Colonic mucosa (tissue), 4 donors: Measurements from ENCODE around the gene DTNB. TPM values are rescaled to one million over a fixed set of nuclear protein-coding genes. Genes with fewer than 3 reads are reported as not detected.
A peak's percentile ranks its signal among the peaks of the same experiment; 100 is the strongest.

Experiments
- DNase-seq: peaks from one replicate; pipeline ENCODE4 v3.0.0-alpha.2; 2020
- H3K27ac ChIP-seq: fragments of 200-600 bp; one replicate; pipeline ENCODE4 v1.8.0; 2021
- H3K27me3 ChIP-seq: fragments of 200-600 bp; one replicate; pipeline ENCODE4 v1.8.0; 2021
- H3K36me3 ChIP-seq: fragments of 200-600 bp; one replicate; pipeline ENCODE4 v1.8.0; 2021
- H3K4me1 ChIP-seq: fragments of 200-600 bp; one replicate; pipeline ENCODE4 v1.8.0; 2021; ENCODE audit warnings: mild to moderate bottlenecking
- H3K4me3 ChIP-seq: fragments of 200-600 bp; one replicate; pipeline ENCODE4 v1.8.0; 2021
- H3K9ac ChIP-seq, 2 donors: one replicate each; pipeline ENCODE4 v1.7.0; 2013; ENCODE audit warnings: control low read depth in 2 of 2, low read depth in 2 of 2, low read length in 2 of 2
- H3K9me3 ChIP-seq: fragments of 200-600 bp; one replicate; pipeline ENCODE4 v1.8.0; 2021
- intact Hi-C: fragments of 100-400 bp; cut with DNase I; formaldehyde crosslinking; loops from one replicate; pipeline ENCODE4 v1.14.1; 2022
- total RNA-seq, 2 donors: library from RNA; stranded (reverse); fragmentation: NEBNext Ultra II Directional in 1 of 2; extraction: Animal tissue kit (Norgen Biotek cat#: 25700) in 1 of 2; gene quantifications; one replicate each; pipeline ENCODE4 v1.2.1, GENCODE V29; 2021
- TF ChIP-seq, protein P1 (sequence below): fragments of 200-600 bp; IDR thresholded peaks from one replicate; pipeline ENCODE4 v1.8.0; 2022; ENCODE audit warnings: antibody characterized with exemption, mild to moderate bottlenecking
- donor health status: healthy.
- donor health status: DM: no; HTN: no; CAD: no.
- donor health status: DM: no; HTN: no; CAD: no.

The DTNB gene
- total RNA-seq, 2 donors from 2014 or later = 5.2 to 9.3 TPM

DNA sequence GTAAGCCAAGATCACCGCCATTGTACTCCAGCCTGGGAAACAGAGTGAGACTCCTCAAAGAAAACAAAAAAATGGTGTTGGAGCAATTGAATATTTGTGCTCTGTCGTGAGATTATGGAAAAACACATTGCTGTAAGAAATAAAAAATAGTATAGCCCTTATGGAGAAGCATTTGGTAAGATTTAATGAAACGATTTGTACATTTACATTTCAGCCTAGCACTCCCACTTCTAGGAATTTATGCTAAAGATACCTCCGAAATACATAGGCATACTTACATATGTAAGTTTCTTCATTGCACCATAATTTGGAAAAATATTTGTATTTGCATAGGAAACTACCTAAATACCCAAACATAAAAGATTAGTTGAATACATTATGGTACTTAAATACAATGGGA lies 8.7 kb upstream of the DTNB start:
- H3K27me3 ChIP-seq = no peaks in the 10 kb centered on the region
- H3K9me3 ChIP-seq = no peaks in the 10 kb centered on the region
- no peak overlapping the region for H3K9ac ChIP-seq
- DNase-seq = no peak
- H3K4me3 ChIP-seq = no peak overlapping the region
- intact Hi-C loops = no loop called here
- no peaks in the 10 kb centered on the region for H3K36me3 ChIP-seq
- no peaks in the 10 kb centered on the region for H3K4me1 ChIP-seq
- no peak overlapping the region for H3K27ac ChIP-seq
- TF ChIP-seq, protein P1, sequence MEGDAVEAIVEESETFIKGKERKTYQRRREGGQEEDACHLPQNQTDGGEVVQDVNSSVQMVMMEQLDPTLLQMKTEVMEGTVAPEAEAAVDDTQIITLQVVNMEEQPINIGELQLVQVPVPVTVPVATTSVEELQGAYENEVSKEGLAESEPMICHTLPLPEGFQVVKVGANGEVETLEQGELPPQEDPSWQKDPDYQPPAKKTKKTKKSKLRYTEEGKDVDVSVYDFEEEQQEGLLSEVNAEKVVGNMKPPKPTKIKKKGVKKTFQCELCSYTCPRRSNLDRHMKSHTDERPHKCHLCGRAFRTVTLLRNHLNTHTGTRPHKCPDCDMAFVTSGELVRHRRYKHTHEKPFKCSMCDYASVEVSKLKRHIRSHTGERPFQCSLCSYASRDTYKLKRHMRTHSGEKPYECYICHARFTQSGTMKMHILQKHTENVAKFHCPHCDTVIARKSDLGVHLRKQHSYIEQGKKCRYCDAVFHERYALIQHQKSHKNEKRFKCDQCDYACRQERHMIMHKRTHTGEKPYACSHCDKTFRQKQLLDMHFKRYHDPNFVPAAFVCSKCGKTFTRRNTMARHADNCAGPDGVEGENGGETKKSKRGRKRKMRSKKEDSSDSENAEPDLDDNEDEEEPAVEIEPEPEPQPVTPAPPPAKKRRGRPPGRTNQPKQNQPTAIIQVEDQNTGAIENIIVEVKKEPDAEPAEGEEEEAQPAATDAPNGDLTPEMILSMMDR = no peak

DNA sequence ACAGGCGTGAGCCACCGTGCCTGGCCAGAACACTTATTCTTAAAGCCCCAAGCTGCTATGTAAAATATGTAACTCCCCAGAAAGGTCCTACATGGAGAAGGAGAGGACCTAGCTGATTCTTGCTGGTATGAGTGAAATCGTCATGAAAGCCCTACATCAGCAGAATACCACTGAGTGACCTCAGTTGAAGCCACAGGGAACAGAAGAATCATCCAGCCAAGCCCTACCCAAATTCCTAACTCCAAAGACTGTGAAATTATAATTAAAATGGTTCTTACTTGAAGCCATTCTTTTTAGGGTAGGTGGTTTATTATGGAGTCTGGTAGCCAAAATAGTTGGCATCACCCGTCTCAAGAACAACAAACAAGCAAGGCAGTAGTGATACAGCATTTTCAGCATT lies 4.5 kb upstream of the DTNB start:
- no peaks in the 10 kb centered on the region for H3K36me3 ChIP-seq
- no peak overlapping the region for H3K27ac ChIP-seq
- no peaks in the 10 kb centered on the region for H3K9me3 ChIP-seq
- H3K4me3 ChIP-seq = no peak overlapping the region
- TF ChIP-seq, protein P1 = no peak
- no peaks in the 10 kb centered on the region for H3K4me1 ChIP-seq
- no peak for DNase-seq
- intact Hi-C loops = no loop called here
- no peak overlapping the region for H3K9ac ChIP-seq
- no peaks in the 10 kb centered on the region for H3K27me3 ChIP-seq

- Histone ChIP-seq H3K9ac (peak overlapping the region; percentile 70 to 75), H3K27ac (peak overlapping the region; percentile 48), H3K9me3 (no peaks in the 10 kb centered on the region), H3K36me3 (no peaks in the 10 kb centered on the region), H3K4me1 (peaks cover 4% of the 10 kb centered on the region), H3K27me3 (no peaks in the 10 kb centered on the region), H3K4me3 (peak overlapping the region; percentile 34)
- TF ChIP-seq, protein P1 = no peak
- no peak for DNase-seq
- intact Hi-C loops = no loop called here
Observed at GRCh38 chr2:25674077-25674362, 643 bp upstream of the DTNB start.

DNA sequence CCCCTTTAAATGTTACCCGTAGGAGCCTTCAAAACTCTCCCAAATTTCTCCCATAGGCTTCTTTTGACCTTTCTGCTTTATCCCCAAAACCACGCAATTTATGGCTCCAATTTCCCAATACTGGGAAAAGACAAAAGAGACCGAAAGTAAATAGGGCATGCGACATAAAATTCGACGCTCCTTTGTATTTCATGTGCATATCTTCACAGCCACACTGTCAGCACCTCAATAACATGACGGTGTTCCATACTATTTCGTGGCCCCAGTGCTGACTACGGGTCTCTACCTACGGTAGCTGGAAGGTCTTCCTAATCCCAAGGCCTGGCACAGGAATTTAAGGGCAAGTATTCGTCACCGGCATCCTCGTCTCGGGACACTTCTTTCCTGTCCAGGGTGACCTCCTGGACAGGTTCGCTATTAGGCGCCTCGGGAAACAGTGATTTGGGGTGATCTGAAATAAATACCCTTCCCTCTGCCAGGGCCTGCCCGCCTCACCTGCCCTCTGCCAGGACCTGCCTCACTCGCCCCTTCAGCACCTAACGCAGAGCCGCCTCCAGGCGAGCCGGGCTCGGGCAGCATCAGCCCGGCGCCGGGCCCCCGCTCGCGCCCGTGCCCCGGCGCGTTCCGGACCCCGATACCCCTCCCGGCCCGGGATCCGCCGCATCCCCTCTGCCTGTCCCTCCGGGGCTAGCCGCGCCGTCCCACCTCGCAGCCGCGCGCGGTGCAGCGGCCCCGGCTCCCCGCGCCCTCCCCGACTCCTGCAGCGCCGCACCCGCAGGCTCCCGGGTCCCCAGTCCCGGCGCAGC lies 680 bp downstream of the DTNB start:
- TF ChIP-seq, protein P1 = no peak
- Histone ChIP-seq H3K36me3 (no peaks in the 10 kb centered on the region), H3K9me3 (no peaks in the 10 kb centered on the region), H3K27ac (peak overlapping the region; percentile 58), H3K4me1 (peaks cover 4% of the 10 kb centered on the region), H3K9ac (peak overlapping the region; percentile 85 to 88), H3K4me3 (peak overlapping the region; percentile 72), H3K27me3 (no peaks in the 10 kb centered on the region)
- DNase-seq = peak; percentile 53
- intact Hi-C loops = no loop called here

DNA sequence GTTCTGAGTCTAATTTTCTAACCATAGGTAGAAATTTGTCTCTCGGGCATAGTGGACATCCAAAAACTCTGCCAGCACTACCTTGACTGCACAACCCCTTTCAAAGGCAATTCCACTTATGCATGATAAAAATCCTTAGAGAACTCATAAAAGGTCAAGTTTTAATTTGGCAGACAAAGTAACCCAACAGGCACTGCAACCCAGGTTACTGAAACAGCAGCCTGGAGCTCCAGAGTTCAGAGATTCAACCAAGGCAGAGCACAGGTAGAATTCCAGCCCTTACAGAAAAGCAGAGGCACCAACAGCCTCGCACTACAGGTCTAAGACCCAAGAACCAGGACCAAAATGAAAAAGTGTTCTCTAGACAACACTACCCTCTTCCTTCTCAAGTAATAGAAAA lies 1.8 kb downstream of the DTNB start:
- Histone ChIP-seq H3K9me3 (no peaks in the 10 kb centered on the region), H3K27me3 (no peaks in the 10 kb centered on the region), H3K4me1 (peaks cover 4% of the 10 kb centered on the region), H3K4me3 (no peak overlapping the region), H3K9ac (no peak overlapping the region), H3K36me3 (no peaks in the 10 kb centered on the region), H3K27ac (no peak overlapping the region)
- intact Hi-C loops = no loop called here
- TF ChIP-seq, protein P1 = no peak
- no peak for DNase-seq
